Measurements from ENCODE around the gene AANAT.

Gene AANAT

GRCh38 chr17:76422406-76422805, 45.0 kb upstream of the AANAT start:
- no peak for TF ChIP-seq CTCF (IDR thresholded peaks at IDR 0.05)
- Histone ChIP-seq H3K36me3 (ENCODE audit: control insufficient read depth, insufficient read depth, low read length) (no peaks in the 10 kb centered on the region), H3K4me1 (peaks cover 19% of the 10 kb centered on the region), H3K27me3 (ENCODE audit: control insufficient read depth, insufficient read depth, low read length) (no peaks in the 10 kb centered on the region), H3K9me3 (ENCODE audit: control insufficient read depth, low read length) (no peaks in the 10 kb centered on the region), H3K4me2 (ENCODE audit: low read length) (no peak overlapping the region), H3K9ac (no peak overlapping the region), H3K4me3 (ENCODE audit: low read depth, low read length) (no peak overlapping the region), H3K79me2 (peaks cover 31% of the 10 kb centered on the region), H2AFZ (no peak overlapping the region), H3K27ac (no peak overlapping the region)

- H3K4me1 ChIP-seq: peaks cover 24% of the 10 kb centered on the region
Observed at GRCh38 chr17:76422860-76423259, 44.5 kb upstream of the AANAT start.

DNA sequence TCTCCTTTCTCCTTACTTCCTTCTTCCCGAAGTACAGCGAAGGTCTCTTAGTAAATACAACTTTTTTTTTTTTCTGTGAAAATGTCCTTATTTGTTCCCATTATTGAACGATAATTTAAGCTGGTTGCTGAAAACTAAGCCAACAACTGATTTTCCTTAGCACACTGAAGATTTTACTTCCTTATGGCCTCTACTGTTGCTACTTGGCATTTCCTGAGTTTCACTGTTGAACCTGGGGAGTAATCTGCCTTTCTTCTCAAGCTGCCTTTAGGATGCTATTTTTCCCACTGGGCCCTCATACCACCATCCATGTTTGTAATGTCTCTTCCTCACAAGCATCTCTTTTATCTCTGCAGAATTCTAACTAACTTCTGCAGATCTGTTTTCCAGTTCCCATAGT, 40.5 kb upstream of the AANAT start:
- no peak overlapping the region for H3K27ac ChIP-seq
- TF ChIP-seq CTCF (IDR thresholded peaks at IDR 0.05): no peak
- peaks cover 42% of the 10 kb centered on the region for H3K79me2 ChIP-seq
- no peaks in the 10 kb centered on the region for H3K27me3 ChIP-seq (ENCODE audit: control insufficient read depth, insufficient read depth, low read length)
- H3K4me1 ChIP-seq: peaks cover 7% of the 10 kb centered on the region
- H3K9ac ChIP-seq: no peak overlapping the region
- no peak overlapping the region for H2AFZ ChIP-seq
- no peak overlapping the region for H3K4me3 ChIP-seq (ENCODE audit: low read depth, low read length)
- H3K36me3 ChIP-seq (ENCODE audit: control insufficient read depth, insufficient read depth, low read length): no peaks in the 10 kb centered on the region
- H3K4me2 ChIP-seq (ENCODE audit: low read length): no peak overlapping the region
- H3K9me3 ChIP-seq (ENCODE audit: control insufficient read depth, low read length): no peaks in the 10 kb centered on the region

More at GRCh38 chr17:76422860-76423259, 44.5 kb upstream of the AANAT start:
- Histone ChIP-seq H3K9me3 (ENCODE audit: control insufficient read depth, low read length) (no peaks in the 10 kb centered on the region), H3K79me2 (peaks cover 33% of the 10 kb centered on the region), H3K27ac (no peak overlapping the region), H3K27me3 (ENCODE audit: control insufficient read depth, insufficient read depth, low read length) (no peaks in the 10 kb centered on the region), H3K4me2 (ENCODE audit: low read length) (no peak overlapping the region), H3K9ac (no peak overlapping the region), H2AFZ (no peak overlapping the region), H3K4me3 (ENCODE audit: low read depth, low read length) (no peak overlapping the region), H3K36me3 (ENCODE audit: control insufficient read depth, insufficient read depth, low read length) (no peaks in the 10 kb centered on the region)
- TF ChIP-seq CTCF (IDR thresholded peaks at IDR 0.05): no peak

- H3K4me3 ChIP-seq (ENCODE audit: low read depth, low read length): no peak overlapping the region
- no peak overlapping the region for H3K9ac ChIP-seq
- no peaks in the 10 kb centered on the region for H3K27me3 ChIP-seq (ENCODE audit: control insufficient read depth, insufficient read depth, low read length)
- H3K36me3 ChIP-seq (ENCODE audit: control insufficient read depth, insufficient read depth, low read length): no peaks in the 10 kb centered on the region
- no peak for TF ChIP-seq CTCF (IDR thresholded peaks at IDR 0.05)
- peaks cover 7% of the 10 kb centered on the region for H3K4me1 ChIP-seq
- H3K9me3 ChIP-seq (ENCODE audit: control insufficient read depth, low read length): no peaks in the 10 kb centered on the region
- H2AFZ ChIP-seq: no peak overlapping the region
- H3K79me2 ChIP-seq: peaks cover 46% of the 10 kb centered on the region
- H3K27ac ChIP-seq: no peak overlapping the region
- no peak overlapping the region for H3K4me2 ChIP-seq (ENCODE audit: low read length)
Observed at GRCh38 chr17:76427501-76428231, 39.7 kb upstream of the AANAT start.

DNA sequence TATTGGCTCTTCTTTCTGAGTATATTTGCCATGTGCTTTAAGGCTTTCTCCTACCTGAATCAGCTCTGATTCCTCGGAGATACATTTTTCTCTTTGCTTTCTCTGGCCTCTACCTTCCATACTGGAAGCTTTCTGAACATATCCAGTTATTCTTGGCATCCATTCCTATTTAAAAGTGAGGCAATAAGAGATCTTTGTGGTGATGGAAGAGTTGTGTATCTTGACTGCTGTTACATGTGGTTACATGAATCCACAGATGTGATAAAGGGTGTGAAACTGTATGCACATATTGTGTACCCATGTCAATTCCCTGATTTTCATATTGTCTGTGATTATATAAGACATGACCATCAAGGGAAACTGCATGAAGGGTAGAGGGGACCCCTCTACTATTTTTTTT, 38.9 kb upstream of the AANAT start:
- Histone ChIP-seq H3K9me3 (ENCODE audit: control insufficient read depth, low read length) (no peaks in the 10 kb centered on the region), H3K4me1 (peaks cover 7% of the 10 kb centered on the region), H3K4me2 (ENCODE audit: low read length) (no peak overlapping the region), H3K79me2 (peaks cover 51% of the 10 kb centered on the region), H3K27me3 (ENCODE audit: control insufficient read depth, insufficient read depth, low read length) (no peaks in the 10 kb centered on the region), H3K9ac (no peak overlapping the region), H3K27ac (no peak overlapping the region), H3K4me3 (ENCODE audit: low read depth, low read length) (no peak overlapping the region), H3K36me3 (ENCODE audit: control insufficient read depth, insufficient read depth, low read length) (no peaks in the 10 kb centered on the region), H2AFZ (no peak overlapping the region)
- no peak for TF ChIP-seq CTCF (IDR thresholded peaks at IDR 0.05)

Measured in parathyroid adenoma (tissue), 2 donors.